GM12878 (cell line): ENCODE results near the gene ZNF335.

ENCODE experiments used
- CHD1 ChIP-seq: IDR thresholded peaks from 2 replicates; pipeline ENCODE4 v1.6.1; 2012; ENCODE audit warnings: low read depth, low read length, improper control_type of control experiment
- CTCF ChIP-seq, 3 experiments: IDR thresholded peaks in 2 of 3; conservative IDR thresholded peaks in 1 of 3; 2 replicates each; pipeline ENCODE4 v1.5.1; 2011; ENCODE audit warnings: low read depth in 3 of 3, low read length in 3 of 3, mild to moderate bottlenecking in 3 of 3, control low read depth in 2 of 3, moderate library complexity in 2 of 3, inconsistent platforms in 1 of 3, mixed read lengths in 1 of 3; ENCODE audit not compliant: control insufficient read depth in 2 of 3, insufficient read depth in 1 of 3; ENCODE audit errors: extremely low read depth in 1 of 3
- CUX1 ChIP-seq: IDR thresholded peaks from 2 replicates; pipeline ENCODE4 v1.6.1; 2012; ENCODE audit warnings: improper control_type of control experiment, low read depth, low read length; ENCODE audit not compliant: insufficient replicate concordance
- ELK1 ChIP-seq: IDR thresholded peaks from 2 replicates; pipeline ENCODE4 v1.6.1; 2012; ENCODE audit warnings: low read depth, low read length, improper control_type of control experiment
- GABPA ChIP-seq: IDR thresholded peaks from 2 replicates; pipeline ENCODE4 v1.6.1; 2014; ENCODE audit warnings: antibody characterized with exemption, low read depth, mild to moderate bottlenecking, inconsistent platforms
- HDAC6 ChIP-seq: fragments of 200-600 bp; sonication (generic); IDR thresholded peaks from one replicate; pipeline ENCODE4 v1.8.0; 2017; ENCODE audit warnings: antibody characterized with exemption; ENCODE audit not compliant: unreplicated experiment
- TAF1 ChIP-seq: IDR thresholded peaks from 2 replicates; pipeline ENCODE4 v1.6.1; 2011; ENCODE audit warnings: mild to moderate bottlenecking, low read depth, low read length, borderline replicate concordance
- TCF12 ChIP-seq: IDR thresholded peaks from 2 replicates; pipeline ENCODE4 v1.6.1; 2011; ENCODE audit warnings: low read depth, mild to moderate bottlenecking, low read length

- TF ChIP-seq CUX1 (no peak), CTCF (IDR thresholded peaks at IDR 0.05 in 2 of 3, conservative IDR thresholded peaks at IDR 0.05 in 1 of 3; ENCODE audit: control insufficient read depth in 2 of 3, extremely low read depth in 1 of 3, insufficient read depth in 1 of 3, low read depth in 3 of 3, low read length in 3 of 3) (no peak), GABPA (no peak), TAF1 (no peak), CHD1 (no peak), TCF12 (no peak), ELK1 (no peak), HDAC6 (no peak)
Measured at GRCh38 chr20:45920462-45921336, 51.3 kb downstream of the ZNF335 start.
